ENCODE measurements around the gene SH3PXD2B. TPM values are rescaled to one million over a fixed set of nuclear protein-coding genes. Genes with fewer than 3 reads are reported as not detected.

The SH3PXD2B gene
- total and polyA plus RNA-seq, 2 of the 13 experiments (the other 11 are each of a cell fraction or from before 2014, with no cell fraction given): 3.4 to 4.6 TPM

DNA sequence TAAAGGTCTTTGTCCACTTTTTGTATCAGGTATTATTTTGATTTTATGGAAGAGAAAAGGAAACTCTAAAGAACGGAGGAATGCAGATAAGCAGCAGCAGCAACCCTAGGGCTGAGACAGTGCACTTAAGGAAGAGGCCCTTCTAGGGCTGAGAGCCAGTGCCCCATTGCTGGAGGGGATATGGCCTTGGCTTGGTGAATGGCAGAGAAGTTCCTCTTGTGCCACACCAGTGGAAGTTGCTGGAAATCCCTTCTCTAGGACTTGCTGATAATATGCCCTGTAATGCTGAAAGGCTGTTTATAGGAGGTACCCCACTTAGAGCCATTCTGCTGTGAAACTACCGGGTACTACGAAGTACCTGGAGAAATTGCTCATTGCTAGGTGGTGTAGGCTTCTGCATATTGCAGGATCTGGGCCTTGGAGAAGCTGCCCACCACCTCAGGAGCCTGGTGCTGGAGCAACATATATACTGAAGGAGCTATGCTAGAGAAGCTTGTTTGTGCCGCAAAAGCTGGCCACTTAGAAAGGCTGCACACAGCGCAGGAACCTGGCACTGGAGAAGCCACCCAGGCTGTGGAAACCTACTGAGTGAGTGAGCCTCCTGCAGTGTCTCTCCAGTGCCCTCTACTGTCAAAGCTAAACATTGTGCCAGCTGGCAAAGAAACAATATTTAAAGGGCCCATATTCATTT is 161.1 kb downstream of the SH3PXD2B start (continued):
- TF ChIP-seq ZNF431 (CRISPR knock-in tag; IDR thresholded peaks at IDR 0.05; ENCODE audit: borderline replicate concordance, low read depth) (0 out of 2 replicates have a peak, but pooled peaks have one; percentile 27), NCOA1 (CRISPR knock-in tag; IDR thresholded peaks at IDR 0.05) (no peak), FOSL2 (CRISPR knock-in tag; IDR thresholded peaks at IDR 0.05) (0 out of 2 replicates have a peak, but pooled peaks have one; percentile 25), MXI1 (IDR thresholded peaks at IDR 0.05; ENCODE audit: borderline replicate concordance, low read depth, low read length) (no peak), SP4 (CRISPR knock-in tag; IDR thresholded peaks at IDR 0.05) (no peak), REST (IDR thresholded peaks at IDR 0.05; ENCODE audit: borderline replicate concordance in 1 of 2, low read depth in 1 of 2, low read length in 2 of 2) (no peak), MZF1 (CRISPR knock-in tag; IDR thresholded peaks at IDR 0.05; ENCODE audit: borderline replicate concordance) (no peak), RFXAP (CRISPR knock-in tag; IDR thresholded peaks at IDR 0.05; ENCODE audit: borderline replicate concordance) (0 out of 2 replicates have a peak, but pooled peaks have one; percentile 39), DMAP1 (CRISPR knock-in tag; IDR thresholded peaks at IDR 0.05) (no peak), FOXJ3 (CRISPR knock-in tag; IDR thresholded peaks at IDR 0.05; ENCODE audit: borderline replicate concordance) (peak; percentile 50; the same call in 1 of the 2 replicates), KDM4B (CRISPR knock-in tag; IDR thresholded peaks at IDR 0.05) (0 out of 2 replicates have a peak, but pooled peaks have one; percentile 33), ZBTB2 (CRISPR knock-in tag; IDR thresholded peaks at IDR 0.05; ENCODE audit: low read depth) (no peak), ZBTB7A (CRISPR knock-in tag; IDR thresholded peaks at IDR 0.05) (no peak), POLR2AphosphoS5 (IDR thresholded peaks at IDR 0.05; ENCODE audit: low read depth, low read length) (no peak), ZNF550 (CRISPR knock-in tag; IDR thresholded peaks at IDR 0.05; ENCODE audit: borderline replicate concordance) (no peak), PHF21A (CRISPR knock-in tag; IDR thresholded peaks at IDR 0.05) (no peak), NKX3-1 (CRISPR knock-in tag; IDR thresholded peaks at IDR 0.05) (no peak), MIXL1 (CRISPR knock-in tag; IDR thresholded peaks at IDR 0.05) (peak; percentile 63; the same call in 1 of the 2 replicates), ZMYM3 (CRISPR knock-in tag; IDR thresholded peaks at IDR 0.05) (0 out of 2 replicates have a peak, but pooled peaks have one; percentile 10), NR2F6 (IDR thresholded peaks at IDR 0.05) (no peak), NR2F6 (CRISPR knock-in tag; IDR thresholded peaks at IDR 0.05) (peak; percentile 58; the same call in 1 of the 2 replicates), THYN1 (CRISPR knock-in tag; IDR thresholded peaks at IDR 0.05; ENCODE audit: borderline replicate concordance, low read depth) (no peak)
- TF ChIP-seq, protein P1, sequence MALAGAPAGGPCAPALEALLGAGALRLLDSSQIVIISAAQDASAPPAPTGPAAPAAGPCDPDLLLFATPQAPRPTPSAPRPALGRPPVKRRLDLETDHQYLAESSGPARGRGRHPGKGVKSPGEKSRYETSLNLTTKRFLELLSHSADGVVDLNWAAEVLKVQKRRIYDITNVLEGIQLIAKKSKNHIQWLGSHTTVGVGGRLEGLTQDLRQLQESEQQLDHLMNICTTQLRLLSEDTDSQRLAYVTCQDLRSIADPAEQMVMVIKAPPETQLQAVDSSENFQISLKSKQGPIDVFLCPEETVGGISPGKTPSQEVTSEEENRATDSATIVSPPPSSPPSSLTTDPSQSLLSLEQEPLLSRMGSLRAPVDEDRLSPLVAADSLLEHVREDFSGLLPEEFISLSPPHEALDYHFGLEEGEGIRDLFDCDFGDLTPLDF (CRISPR knock-in tag; IDR thresholded peaks at IDR 0.05): peak; percentile 44; the same call in 1 of the 2 replicates
- TF ChIP-seq, protein P2, sequence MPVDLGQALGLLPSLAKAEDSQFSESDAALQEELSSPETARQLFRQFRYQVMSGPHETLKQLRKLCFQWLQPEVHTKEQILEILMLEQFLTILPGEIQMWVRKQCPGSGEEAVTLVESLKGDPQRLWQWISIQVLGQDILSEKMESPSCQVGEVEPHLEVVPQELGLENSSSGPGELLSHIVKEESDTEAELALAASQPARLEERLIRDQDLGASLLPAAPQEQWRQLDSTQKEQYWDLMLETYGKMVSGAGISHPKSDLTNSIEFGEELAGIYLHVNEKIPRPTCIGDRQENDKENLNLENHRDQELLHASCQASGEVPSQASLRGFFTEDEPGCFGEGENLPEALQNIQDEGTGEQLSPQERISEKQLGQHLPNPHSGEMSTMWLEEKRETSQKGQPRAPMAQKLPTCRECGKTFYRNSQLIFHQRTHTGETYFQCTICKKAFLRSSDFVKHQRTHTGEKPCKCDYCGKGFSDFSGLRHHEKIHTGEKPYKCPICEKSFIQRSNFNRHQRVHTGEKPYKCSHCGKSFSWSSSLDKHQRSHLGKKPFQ (CRISPR knock-in tag; IDR thresholded peaks at IDR 0.05; ENCODE audit: insufficient replicate concordance): no peak
